ENCODE data around the gene CDCA7L. TPM values are rescaled to one million over a fixed set of nuclear protein-coding genes. Genes with fewer than 3 reads are reported as not detected.

CDCA7L gene
- total and polyA plus RNA-seq, 2 of the 4 experiments (the other 2 are of a cell fraction): 20.4 to 35.0 TPM

- POLR2A ChIA-PET (ENCODE audit: unreplicated experiment): no interaction called here
- Histone ChIP-seq H2BK20ac (ENCODE audit: low read depth, low read length) (no peak overlapping the region), H3K4me1 (ENCODE audit: control insufficient read depth, insufficient read depth, low read length) (no peaks in the 10 kb centered on the region), H4K8ac (ENCODE audit: low read depth in 2 of 2, low read length in 2 of 2) (no peak overlapping the region), H2AK9ac (replicated peaks; ENCODE audit: low read depth, low read length, poor library complexity) (no peak overlapping the region), H2BK5ac (ENCODE audit: low read depth, low read length, poor library complexity, severe bottlenecking) (no peak overlapping the region), H2BK120ac (ENCODE audit: low read depth, low read length) (no peak overlapping the region), H3K18ac (ENCODE audit: low read depth, low read length) (no peak overlapping the region), H3K27me3 (ENCODE audit: control insufficient read depth, insufficient read depth, low read length) (no peaks in the 10 kb centered on the region), H3K14ac (replicated peaks; ENCODE audit: low read depth, low read length) (no peak overlapping the region), H3K56ac (ENCODE audit: extremely low read depth, insufficient read depth, low read length) (no peak overlapping the region), H4K5ac (ENCODE audit: low read depth, low read length) (no peak overlapping the region), H3K9me1 (ENCODE audit: insufficient read depth, low read length) (no peaks in the 10 kb centered on the region), H3K4ac (ENCODE audit: low read depth, low read length) (no peak overlapping the region), H4K91ac (ENCODE audit: insufficient read depth, low read depth, low read length) (no peak overlapping the region), H2BK15ac (ENCODE audit: low read depth, low read length) (no peak overlapping the region), H2AFZ (replicated peaks; ENCODE audit: low read length, poor library complexity) (no peak overlapping the region), H2AK5ac (ENCODE audit: low read depth, low read length) (no peak overlapping the region), H3K9me3 (ENCODE audit: control insufficient read depth, insufficient read depth, low read length) (no peaks in the 10 kb centered on the region), H3K36me3 (ENCODE audit: control insufficient read depth, insufficient read depth, low read length) (peaks cover 12% of the 10 kb centered on the region; the same call in 1 of the 2 replicates), H3K9ac (ENCODE audit: low read depth, low read length) (no peak overlapping the region), H3K79me1 (ENCODE audit: low read depth in 1 of 2, low read length in 2 of 2) (peaks cover 13 to 15% of the 10 kb centered on the region in 2 experiments; a peak in 2 of 4 replicates), H3K4me3 (ENCODE audit: insufficient read depth, low read depth, low read length) (no peak overlapping the region), H3K4me2 (ENCODE audit: low read depth, low read length) (no peak overlapping the region), H3K23ac (ENCODE audit: low read depth, low read length) (no peak overlapping the region), H4K20me1 (ENCODE audit: insufficient read depth, low read length) (no peaks in the 10 kb centered on the region), H3K27ac (ENCODE audit: insufficient read depth, low read length) (no peak overlapping the region)
- dilution Hi-C loops (cut with HindIII; ENCODE audit: low sequenced_read_pairs, unreplicated experiment): no loop called here
- CTCF ChIA-PET: no interaction called here
- no TSS peak for BruUV-seq (replicated peaks)
- DNase-seq: no peak
- in situ Hi-C loops (cut with MboI; ENCODE audit: low sequenced_read_pairs): no loop called here
- TF ChIP-seq FOS (IDR thresholded peaks at IDR 0.05; ENCODE audit: low read depth, low read length) (no peak), CHD1 (IDR thresholded peaks at IDR 0.05; ENCODE audit: low read depth, low read length) (no peak), POLR2A (IDR thresholded peaks at IDR 0.05; ENCODE audit: low read depth, low read length) (no peak), NFE2L2 (IDR thresholded peaks at IDR 0.05; ENCODE audit: low read depth, low read length) (no peak), RCOR1 (IDR thresholded peaks at IDR 0.05; ENCODE audit: insufficient replicate concordance, low read length) (no peak), CTCF (conservative IDR thresholded peaks at IDR 0.05; ENCODE audit: low read depth, low read length) (no peak), CEBPB (IDR thresholded peaks at IDR 0.05; ENCODE audit: low read depth, low read length) (no peak), USF2 (IDR thresholded peaks at IDR 0.05; ENCODE audit: low read depth, low read length) (no peak), MAZ (IDR thresholded peaks at IDR 0.05; ENCODE audit: borderline replicate concordance, low read depth, low read length) (no peak), ELK1 (IDR thresholded peaks at IDR 0.05; ENCODE audit: borderline replicate concordance, low read depth, low read length) (no peak), SMC3 (IDR thresholded peaks at IDR 0.05; ENCODE audit: low read depth, low read length) (no peak), MAFK (IDR thresholded peaks at IDR 0.05; ENCODE audit: low read depth, low read length) (no peak), MXI1 (IDR thresholded peaks at IDR 0.05; ENCODE audit: borderline replicate concordance, low read depth, low read length) (no peak), BHLHE40 (IDR thresholded peaks at IDR 0.05; ENCODE audit: low read depth, low read length) (no peak), RAD21 (IDR thresholded peaks at IDR 0.05; ENCODE audit: low read length) (no peak)
- WGBS, 2 experiments (ENCODE audit: extremely low coverage in 2 of 2, insufficient read length in 1 of 2): no CpG with 5 or more reads among the region's 2 CpGs
- ATAC-seq (ENCODE audit: low read depth): no peak
- intact Hi-C loops (cut with micrococcal nuclease): no loop called here
Measured at GRCh38 chr7:21918216-21918615, 27.5 kb downstream of the CDCA7L start.
